ENCODE results near the gene IGSF10.
A peak's percentile ranks its signal among the peaks of the same experiment; 100 is the strongest.

Gene IGSF10

DNA sequence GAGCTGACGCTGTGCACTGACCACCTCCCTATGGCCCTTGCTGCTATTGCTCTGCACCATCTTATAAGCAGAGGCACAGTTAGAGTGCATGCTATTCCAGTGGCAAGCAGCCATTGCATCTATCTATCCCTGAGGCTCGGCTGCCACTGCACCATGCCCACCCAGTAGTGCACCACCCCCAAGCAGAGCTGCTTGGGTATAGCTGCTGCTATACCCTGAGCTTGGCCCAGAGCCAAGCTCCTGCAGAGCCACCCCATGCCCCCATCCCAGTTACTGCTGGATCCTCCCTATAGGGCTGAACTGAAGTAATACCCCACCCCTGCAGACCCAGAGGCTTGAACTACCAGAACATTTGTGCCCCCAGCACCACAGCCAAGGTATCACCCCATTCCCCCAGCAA, 19.6 kb upstream of the IGSF10 start:
- POLR2A ChIA-PET: no interaction called here
- no peak overlapping the region for H3K4me3 ChIP-seq (ENCODE audit: low read depth, low read length)
- DNase-seq (ENCODE audit: low read depth, low spot score): no peak
- TF ChIP-seq, protein P1, sequence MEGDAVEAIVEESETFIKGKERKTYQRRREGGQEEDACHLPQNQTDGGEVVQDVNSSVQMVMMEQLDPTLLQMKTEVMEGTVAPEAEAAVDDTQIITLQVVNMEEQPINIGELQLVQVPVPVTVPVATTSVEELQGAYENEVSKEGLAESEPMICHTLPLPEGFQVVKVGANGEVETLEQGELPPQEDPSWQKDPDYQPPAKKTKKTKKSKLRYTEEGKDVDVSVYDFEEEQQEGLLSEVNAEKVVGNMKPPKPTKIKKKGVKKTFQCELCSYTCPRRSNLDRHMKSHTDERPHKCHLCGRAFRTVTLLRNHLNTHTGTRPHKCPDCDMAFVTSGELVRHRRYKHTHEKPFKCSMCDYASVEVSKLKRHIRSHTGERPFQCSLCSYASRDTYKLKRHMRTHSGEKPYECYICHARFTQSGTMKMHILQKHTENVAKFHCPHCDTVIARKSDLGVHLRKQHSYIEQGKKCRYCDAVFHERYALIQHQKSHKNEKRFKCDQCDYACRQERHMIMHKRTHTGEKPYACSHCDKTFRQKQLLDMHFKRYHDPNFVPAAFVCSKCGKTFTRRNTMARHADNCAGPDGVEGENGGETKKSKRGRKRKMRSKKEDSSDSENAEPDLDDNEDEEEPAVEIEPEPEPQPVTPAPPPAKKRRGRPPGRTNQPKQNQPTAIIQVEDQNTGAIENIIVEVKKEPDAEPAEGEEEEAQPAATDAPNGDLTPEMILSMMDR (IDR thresholded peaks at IDR 0.05; ENCODE audit: insufficient read depth, low read length, missing control alignments): no peak
- CTCF ChIA-PET: interaction anchor here (2.4 kb wide), 1 partner anchor 14 kb away, joined by 21 read pairs; no protein-coding TSS in a partner anchor

DNA sequence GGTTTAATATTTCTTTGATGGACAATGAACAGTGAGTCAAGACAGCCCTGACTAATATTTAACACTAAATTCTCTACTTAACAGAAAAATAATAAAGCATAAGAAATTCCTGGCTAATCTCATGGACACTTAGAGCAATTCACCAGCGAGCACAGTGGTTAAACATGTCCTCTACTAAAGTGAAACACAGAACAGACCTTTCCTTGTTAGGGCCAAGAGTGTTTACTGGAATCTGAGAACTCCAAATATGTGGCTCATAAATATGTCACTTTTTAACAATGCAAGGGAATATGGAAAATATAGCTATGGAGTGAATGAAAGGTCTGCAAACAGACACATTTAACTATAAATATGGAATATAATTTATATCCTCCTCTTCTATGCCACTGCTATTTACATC, 18.6 kb upstream of the IGSF10 start:
- no peak overlapping the region for H3K4me3 ChIP-seq (ENCODE audit: low read depth, low read length)
- ChIA-PET CTCF (interaction anchor here (2.4 kb wide), 1 partner anchor 12 kb away, joined by 21 read pairs; no protein-coding TSS in a partner anchor), POLR2A (no interaction called here)
- TF ChIP-seq, protein P1 (IDR thresholded peaks at IDR 0.05; ENCODE audit: insufficient read depth, low read length, missing control alignments): no peak
- DNase-seq (ENCODE audit: low read depth, low spot score): no peak

DNA sequence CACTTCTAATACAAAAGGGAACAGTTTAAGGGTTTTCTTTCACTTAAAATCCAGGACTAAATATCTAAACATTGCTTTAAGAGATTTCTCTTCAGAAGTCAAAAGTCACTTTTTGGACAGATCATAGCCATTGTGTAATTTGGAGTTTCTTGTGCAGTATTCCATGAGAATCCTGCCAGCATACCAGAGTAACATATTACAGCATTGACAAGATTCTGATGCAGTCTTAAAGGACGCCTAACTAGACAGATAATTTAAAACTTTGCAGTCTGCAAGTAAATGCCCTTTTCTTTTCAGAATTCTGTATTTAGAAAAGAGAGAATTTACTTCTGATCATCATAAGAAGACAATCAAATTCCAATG, 17.5 kb upstream of the IGSF10 start:
- DNase-seq (ENCODE audit: low read depth, low spot score): no peak
- TF ChIP-seq, protein P1 (IDR thresholded peaks at IDR 0.05; ENCODE audit: insufficient read depth, low read length, missing control alignments): no peak
- CTCF ChIA-PET: interaction anchor here (2.4 kb wide), 1 partner anchor 11 kb away, joined by 21 read pairs; no protein-coding TSS in a partner anchor
- POLR2A ChIA-PET: no interaction called here
- H3K4me3 ChIP-seq (ENCODE audit: low read depth, low read length): no peak overlapping the region

DNA sequence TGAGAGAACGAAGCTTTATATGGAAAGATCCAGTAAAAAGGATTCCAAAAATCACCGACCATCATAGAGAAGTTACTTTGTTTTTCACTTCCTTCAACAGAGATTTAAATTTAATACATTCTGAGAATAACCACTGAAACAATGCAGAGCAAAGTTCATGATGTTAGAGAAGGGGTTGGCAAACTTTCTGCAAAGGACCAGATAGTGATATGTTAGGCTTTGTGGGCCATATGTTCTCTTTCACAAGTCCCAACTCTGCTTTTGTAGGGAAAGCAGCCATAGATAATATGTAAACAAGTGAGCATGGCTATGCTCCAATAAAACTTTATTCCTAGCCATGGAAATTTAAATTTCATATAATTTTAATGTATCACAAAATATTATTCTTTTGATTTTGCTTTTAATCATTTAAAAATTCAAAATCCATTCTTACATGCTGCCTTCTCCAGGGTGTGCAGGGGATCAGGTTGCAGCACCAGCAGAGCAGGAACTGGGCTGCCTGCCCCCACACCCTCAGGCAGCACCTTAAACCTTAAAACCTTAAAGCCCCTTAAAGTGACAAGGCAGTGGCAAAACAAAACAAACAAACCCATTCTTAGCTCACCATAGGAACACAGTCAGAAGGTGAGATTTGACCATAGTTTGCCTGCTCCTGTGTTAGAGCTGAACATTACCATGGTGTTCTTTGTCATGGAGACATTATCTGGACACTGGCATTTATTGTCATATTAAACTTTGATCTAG, 16.9 kb upstream of the IGSF10 start:
- no peak overlapping the region for H3K4me3 ChIP-seq (ENCODE audit: low read depth, low read length)
- ChIA-PET CTCF (interaction anchor here (1.6 kb wide), 1 partner anchor 10 kb away, joined by 13 read pairs; no protein-coding TSS in a partner anchor), POLR2A (no interaction called here)
- TF ChIP-seq, protein P1 (IDR thresholded peaks at IDR 0.05; ENCODE audit: insufficient read depth, low read length, missing control alignments): no peak
- DNase-seq (ENCODE audit: low read depth, low spot score): no peak

DNA sequence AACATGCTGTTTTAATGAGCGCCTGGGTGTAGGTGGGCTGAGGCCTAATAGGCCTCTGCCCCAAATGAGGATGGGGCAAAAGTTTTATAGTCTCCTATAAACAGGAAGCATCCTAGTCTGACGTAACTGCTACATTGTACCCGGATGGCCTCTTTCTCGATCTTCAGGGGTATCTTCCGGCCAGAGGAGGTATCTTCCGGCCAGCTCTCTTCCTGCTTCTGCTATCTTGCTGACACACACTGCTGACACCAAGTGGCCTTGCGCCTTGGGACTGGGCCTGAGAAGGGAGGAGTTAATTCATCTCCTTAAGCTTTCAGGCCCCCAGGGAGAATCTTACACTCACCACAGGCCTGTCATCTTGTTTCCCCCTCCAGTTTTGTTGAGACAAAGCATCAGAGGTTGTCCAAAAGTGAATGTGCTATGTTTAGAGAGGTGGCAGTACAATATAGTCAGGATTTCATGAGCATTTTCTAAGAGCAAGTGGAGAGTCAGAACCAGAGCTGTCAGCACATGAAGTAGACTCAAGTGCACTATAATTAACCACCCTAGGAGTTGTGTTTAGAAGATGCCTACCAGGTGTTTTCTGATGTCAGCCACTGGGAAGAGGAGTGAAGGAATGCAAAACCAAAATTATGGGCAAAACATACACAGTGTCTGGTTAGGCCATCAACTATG, 15.6 kb upstream of the IGSF10 start:
- H3K4me3 ChIP-seq (ENCODE audit: low read depth, low read length): no peak overlapping the region
- CTCF ChIA-PET: interaction anchor here (1.6 kb wide), 1 partner anchor 8 kb away, joined by 13 read pairs; no protein-coding TSS in a partner anchor
- POLR2A ChIA-PET: no interaction called here
- DNase-seq (ENCODE audit: low read depth, low spot score): no peak
- TF ChIP-seq, protein P1 (IDR thresholded peaks at IDR 0.05; ENCODE audit: insufficient read depth, low read length, missing control alignments): no peak

DNA sequence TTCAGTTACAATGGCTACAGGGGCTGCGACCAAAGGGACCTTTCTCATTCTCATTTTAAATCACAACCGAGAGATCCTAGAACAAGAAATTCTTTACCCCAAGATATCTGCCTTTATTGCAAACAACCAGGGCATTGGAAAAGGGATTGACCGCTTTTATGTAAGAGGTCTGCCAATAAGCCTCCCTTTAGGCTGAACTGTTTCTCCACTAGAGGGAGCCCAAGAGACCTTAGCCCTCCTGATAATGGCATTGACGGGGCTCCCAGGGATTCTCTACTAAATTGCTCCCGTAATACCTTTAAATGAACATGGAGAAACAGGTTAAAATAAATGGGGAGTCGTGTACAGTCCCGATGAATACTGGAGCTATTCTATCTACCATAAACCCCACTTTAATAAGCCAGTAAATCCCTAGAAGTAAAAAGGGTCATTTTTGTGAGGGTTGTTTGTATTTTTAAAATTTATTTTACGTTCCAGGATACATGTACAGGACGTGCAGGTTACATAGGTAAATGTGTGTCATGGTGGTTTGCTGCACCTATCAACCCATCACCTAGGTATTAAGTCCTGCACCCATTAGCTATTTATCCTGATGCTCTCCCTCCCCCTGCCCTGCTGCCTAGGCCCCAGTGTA, 7.5 kb upstream of the IGSF10 start:
- CTCF ChIA-PET: interaction anchor here (0.6 to 8.0 kb wide), 30 partner anchors 9 to 508 kb away, joined by 3 to 77 read pairs (median 4); partner anchors contain the start of gene IGSF10
- no peak overlapping the region for H3K4me3 ChIP-seq (ENCODE audit: low read depth, low read length)
- POLR2A ChIA-PET: no interaction called here
- TF ChIP-seq, protein P1 (IDR thresholded peaks at IDR 0.05; ENCODE audit: insufficient read depth, low read length, missing control alignments): peak; percentile 77
- DNase-seq (ENCODE audit: low read depth, low spot score): no peak
